ENCODE data around the gene IFT22.

DNA sequence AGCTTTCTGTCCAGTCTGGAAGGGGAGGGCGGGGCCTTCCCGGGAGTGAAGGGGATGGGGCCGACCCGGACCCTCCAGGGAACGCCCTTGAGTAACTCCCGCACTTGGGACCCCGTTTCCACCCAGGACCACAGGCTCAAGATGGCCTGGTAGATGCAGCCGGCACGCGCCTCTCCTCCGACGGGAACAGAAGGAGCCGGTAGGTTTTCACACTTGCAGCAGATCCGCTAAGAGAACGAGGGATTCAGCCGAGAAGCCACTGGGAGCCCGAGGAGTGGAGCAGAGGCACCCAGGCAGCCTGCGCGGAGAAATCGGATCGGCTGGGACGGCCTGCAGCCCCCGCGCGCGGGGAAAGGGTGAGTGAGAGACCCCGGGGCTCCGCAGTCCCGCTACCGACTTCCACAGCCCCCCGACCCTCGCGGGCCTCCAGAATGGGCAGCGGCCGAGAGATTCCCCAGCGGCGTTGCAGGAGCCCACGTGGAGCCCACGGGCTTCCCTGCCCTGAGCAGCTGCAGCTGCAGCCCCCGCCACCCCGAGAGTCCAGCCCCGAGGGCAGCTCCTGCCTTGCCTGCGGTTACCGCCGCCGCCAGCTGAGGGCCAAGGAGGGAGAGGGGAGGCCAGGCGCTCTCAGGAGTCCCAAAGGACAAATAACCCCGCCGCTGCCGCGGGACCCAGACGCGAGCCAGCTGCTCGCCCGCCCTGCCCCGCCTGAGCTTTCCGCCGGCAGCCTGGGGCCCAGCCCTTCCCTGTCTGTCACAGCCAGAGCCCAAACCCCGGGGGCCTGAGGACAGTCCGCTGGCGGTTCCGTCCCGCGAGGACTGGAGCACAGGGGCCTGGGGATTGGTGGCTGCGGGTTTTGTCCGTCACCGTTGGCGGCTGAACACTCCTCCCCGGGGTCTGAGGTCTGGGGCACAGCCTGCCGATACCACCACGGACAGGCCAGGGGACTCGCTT, 21.8 kb downstream of the IFT22 start:
- TF ChIP-seq, protein P1, sequence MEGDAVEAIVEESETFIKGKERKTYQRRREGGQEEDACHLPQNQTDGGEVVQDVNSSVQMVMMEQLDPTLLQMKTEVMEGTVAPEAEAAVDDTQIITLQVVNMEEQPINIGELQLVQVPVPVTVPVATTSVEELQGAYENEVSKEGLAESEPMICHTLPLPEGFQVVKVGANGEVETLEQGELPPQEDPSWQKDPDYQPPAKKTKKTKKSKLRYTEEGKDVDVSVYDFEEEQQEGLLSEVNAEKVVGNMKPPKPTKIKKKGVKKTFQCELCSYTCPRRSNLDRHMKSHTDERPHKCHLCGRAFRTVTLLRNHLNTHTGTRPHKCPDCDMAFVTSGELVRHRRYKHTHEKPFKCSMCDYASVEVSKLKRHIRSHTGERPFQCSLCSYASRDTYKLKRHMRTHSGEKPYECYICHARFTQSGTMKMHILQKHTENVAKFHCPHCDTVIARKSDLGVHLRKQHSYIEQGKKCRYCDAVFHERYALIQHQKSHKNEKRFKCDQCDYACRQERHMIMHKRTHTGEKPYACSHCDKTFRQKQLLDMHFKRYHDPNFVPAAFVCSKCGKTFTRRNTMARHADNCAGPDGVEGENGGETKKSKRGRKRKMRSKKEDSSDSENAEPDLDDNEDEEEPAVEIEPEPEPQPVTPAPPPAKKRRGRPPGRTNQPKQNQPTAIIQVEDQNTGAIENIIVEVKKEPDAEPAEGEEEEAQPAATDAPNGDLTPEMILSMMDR (IDR thresholded peaks at IDR 0.05; ENCODE audit: low read depth, low read length): no peak
- TF ChIP-seq MYC (IDR thresholded peaks at IDR 0.05; ENCODE audit: low read depth, low read length): peak; percentile 6; the same call in 1 of the 2 replicates
